ENCODE measurements around the gene PROSER2. TPM values are rescaled to one million over a fixed set of nuclear protein-coding genes. Genes with fewer than 3 reads are reported as not detected.
A peak's percentile ranks its signal among the peaks of the same experiment; 100 is the strongest.

Gene PROSER2
- total RNA-seq, 1 donor from 2014 or later: 47.6 TPM

DNA sequence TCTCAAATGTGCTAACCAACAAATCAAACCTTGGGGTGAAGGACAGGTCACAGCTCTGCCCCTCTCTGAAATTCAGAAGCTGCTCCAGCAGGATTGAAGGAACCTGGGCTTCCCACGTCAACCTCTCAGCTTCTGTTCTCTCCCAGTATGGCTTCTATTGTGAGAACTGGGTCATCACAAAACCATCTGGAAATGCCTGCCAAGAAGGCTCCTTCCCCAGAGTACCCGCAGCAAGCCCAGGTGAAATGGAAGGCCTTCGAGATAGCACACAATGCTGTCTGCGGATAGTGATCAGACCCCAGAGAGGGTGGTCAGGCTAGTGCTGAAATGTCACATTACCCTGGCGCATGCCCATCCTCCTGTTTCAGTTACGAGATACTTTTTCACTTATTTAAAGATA is 16.4 kb upstream of the PROSER2 start:
- TF ChIP-seq CTCF (IDR thresholded peaks at IDR 0.05; ENCODE audit: insufficient read depth, low read length, poor library complexity, severe bottlenecking): no peak
- no peak for DNase-seq (ENCODE audit: low read depth)

DNA sequence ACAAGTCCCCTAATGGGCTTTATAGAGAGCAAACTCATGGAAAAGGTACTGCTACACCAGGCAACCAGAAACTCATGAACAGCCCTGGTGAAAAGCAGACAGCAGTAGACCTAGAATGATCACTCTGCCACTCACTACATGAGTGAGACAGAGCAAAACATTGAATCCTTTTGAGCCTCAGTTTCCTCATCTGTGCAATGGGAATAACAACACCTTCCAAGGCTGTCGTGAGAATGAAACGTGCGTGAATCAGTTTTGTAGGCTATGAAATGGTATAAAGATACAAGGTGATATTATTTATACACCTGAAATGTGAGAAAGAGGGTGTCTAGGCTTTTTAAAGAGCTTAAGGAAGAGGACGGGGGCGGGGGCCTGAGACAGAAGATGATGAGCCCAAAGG is 14.3 kb upstream of the PROSER2 start:
- Histone ChIP-seq H3K27me3 (ENCODE audit: control insufficient read depth, insufficient read depth, low read length) (no peaks in the 10 kb centered on the region), H3K36me3 (ENCODE audit: control insufficient read depth, insufficient read depth, low read length) (no peaks in the 10 kb centered on the region), H3K4me3 (ENCODE audit: low read depth, low read length) (no peak overlapping the region)
- TF ChIP-seq CTCF (IDR thresholded peaks at IDR 0.05; ENCODE audit: insufficient read depth, low read length, poor library complexity, severe bottlenecking): no peak
- DNase-seq (ENCODE audit: low read depth): no peak

More for the DNA sequence above, 16.4 kb upstream of the PROSER2 start:
- Histone ChIP-seq H3K27me3 (ENCODE audit: control insufficient read depth, insufficient read depth, low read length) (no peaks in the 10 kb centered on the region), H3K4me3 (ENCODE audit: low read depth, low read length) (no peak overlapping the region), H3K36me3 (ENCODE audit: control insufficient read depth, insufficient read depth, low read length) (no peaks in the 10 kb centered on the region)

- H3K36me3 ChIP-seq (ENCODE audit: control insufficient read depth, insufficient read depth, low read length): no peaks in the 10 kb centered on the region
- no peaks in the 10 kb centered on the region for H3K27me3 ChIP-seq (ENCODE audit: control insufficient read depth, insufficient read depth, low read length)
- TF ChIP-seq CTCF (IDR thresholded peaks at IDR 0.05; ENCODE audit: insufficient read depth, low read length, poor library complexity, severe bottlenecking): no peak
- DNase-seq (ENCODE audit: low read depth): peak; percentile 43
- no peak overlapping the region for H3K4me3 ChIP-seq (ENCODE audit: low read depth, low read length)
Measured at GRCh38 chr10:11810313-11810766, 12.8 kb upstream of the PROSER2 start.

DNA sequence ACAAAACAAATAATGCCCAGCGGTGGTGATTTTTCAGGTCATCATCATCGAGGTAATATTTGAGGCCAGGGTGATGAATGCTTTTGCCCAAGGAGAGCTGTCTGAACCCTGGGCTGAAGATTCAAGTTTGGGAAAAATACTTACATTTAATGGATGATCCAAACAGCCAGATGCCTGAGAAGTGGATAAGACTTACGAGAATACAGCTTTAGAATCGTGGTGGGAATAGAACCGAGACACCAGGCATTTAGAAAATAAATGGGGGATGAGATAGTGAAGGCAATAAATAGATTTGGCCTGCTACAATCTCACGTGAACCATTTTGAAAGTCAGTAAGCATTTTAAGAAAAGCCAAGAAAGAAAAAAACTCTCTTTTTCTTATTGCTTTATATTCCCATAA is 12.2 kb upstream of the PROSER2 start:
- Histone ChIP-seq H3K4me3 (ENCODE audit: low read depth, low read length) (no peak overlapping the region), H3K36me3 (ENCODE audit: control insufficient read depth, insufficient read depth, low read length) (no peaks in the 10 kb centered on the region), H3K27me3 (ENCODE audit: control insufficient read depth, insufficient read depth, low read length) (no peaks in the 10 kb centered on the region)
- no peak for TF ChIP-seq CTCF (IDR thresholded peaks at IDR 0.05; ENCODE audit: insufficient read depth, low read length, poor library complexity, severe bottlenecking)
- no peak for DNase-seq (ENCODE audit: low read depth)

DNA sequence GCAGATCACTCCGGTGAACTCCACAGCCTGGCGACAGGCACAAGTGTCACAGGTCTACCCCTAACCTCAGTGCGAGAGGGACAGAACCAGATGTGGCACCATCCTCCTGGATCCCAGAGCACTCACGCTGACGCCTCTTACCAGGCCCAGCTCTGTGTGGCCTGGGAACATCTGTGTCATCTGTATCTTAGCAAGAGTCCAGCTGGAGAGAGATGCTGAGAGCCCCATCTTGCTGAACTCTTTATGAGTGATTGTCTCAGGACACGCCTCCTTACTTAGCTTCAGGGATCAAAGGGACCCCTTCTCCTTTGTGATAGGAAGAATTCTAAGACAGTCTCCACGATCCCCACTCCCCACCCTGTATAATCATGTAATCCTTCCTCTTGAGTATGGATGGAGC is 10.0 kb upstream of the PROSER2 start:
- DNase-seq (ENCODE audit: low read depth): no peak
- TF ChIP-seq CTCF (IDR thresholded peaks at IDR 0.05; ENCODE audit: insufficient read depth, low read length, poor library complexity, severe bottlenecking): no peak
- H3K27me3 ChIP-seq (ENCODE audit: control insufficient read depth, insufficient read depth, low read length): no peaks in the 10 kb centered on the region
- H3K4me3 ChIP-seq (ENCODE audit: low read depth, low read length): no peak overlapping the region
- H3K36me3 ChIP-seq (ENCODE audit: control insufficient read depth, insufficient read depth, low read length): no peaks in the 10 kb centered on the region

DNA sequence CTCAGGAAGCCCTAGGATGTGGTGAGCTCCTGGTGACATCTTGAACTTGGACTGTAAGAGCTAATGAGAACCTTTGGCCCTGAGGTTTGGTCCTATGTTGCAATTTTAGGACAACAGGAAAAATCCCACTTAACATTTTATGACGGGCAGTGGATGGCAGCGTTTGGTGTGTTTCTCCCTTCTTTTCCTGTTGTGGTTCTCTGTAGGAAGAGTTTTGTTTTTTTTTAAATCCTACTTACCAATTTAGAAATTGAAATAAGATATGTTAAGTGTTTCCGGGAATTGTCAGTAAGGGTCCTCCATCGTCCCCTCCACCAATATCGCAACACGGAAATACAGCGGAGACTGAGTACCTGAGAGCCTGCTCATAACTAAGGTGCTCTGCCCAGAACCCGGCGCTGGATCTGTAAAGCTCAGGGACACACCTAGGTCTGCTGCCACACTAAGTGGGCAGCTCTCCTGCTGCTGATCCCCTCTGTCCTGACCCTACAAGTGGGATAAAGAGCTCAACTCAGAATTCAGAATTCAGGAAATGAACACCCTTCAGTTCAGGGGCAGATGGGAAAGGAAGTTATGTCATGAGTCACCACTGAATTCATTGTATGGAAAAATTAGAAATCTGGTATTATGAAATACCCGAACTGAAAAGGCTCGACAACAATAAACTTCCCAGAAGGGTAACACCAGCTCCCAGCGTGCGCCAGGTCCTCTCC is 9.1 kb upstream of the PROSER2 start:
- no peaks in the 10 kb centered on the region for H3K27me3 ChIP-seq (ENCODE audit: control insufficient read depth, insufficient read depth, low read length)
- DNase-seq (ENCODE audit: low read depth): no peak
- no peak overlapping the region for H3K4me3 ChIP-seq (ENCODE audit: low read depth, low read length)
- TF ChIP-seq CTCF (IDR thresholded peaks at IDR 0.05; ENCODE audit: insufficient read depth, low read length, poor library complexity, severe bottlenecking): no peak
- H3K36me3 ChIP-seq (ENCODE audit: control insufficient read depth, insufficient read depth, low read length): no peaks in the 10 kb centered on the region

Measured in kidney epithelial cell (primary cell).